GM12878 (cell line): ENCODE results near the gene ZFTA. TPM values are rescaled to one million over a fixed set of nuclear protein-coding genes. Genes with fewer than 3 reads are reported as not detected.

Experiments used
- ATF7 ChIP-seq: fragments of 450-650 bp; IDR thresholded peaks from 2 replicates; pipeline ENCODE4 v1.6.1; 2016; ENCODE audit warnings: low read depth, mild to moderate bottlenecking
- CHD4 ChIP-seq: fragments of 200-600 bp; sonication (generic); IDR thresholded peaks from 2 replicates; pipeline ENCODE4 v1.6.1; 2016; ENCODE audit warnings: mild to moderate bottlenecking
- CREB1 ChIP-seq: IDR thresholded peaks from 2 replicates; pipeline ENCODE4 v1.6.1; 2012; ENCODE audit warnings: low read depth, mild to moderate bottlenecking, inconsistent platforms
- DPF2 ChIP-seq: fragments of 450-650 bp; IDR thresholded peaks from 2 replicates; pipeline ENCODE4 v1.6.1; 2017; ENCODE audit warnings: mild to moderate bottlenecking
- E4F1 ChIP-seq: fragments of 450-650 bp; IDR thresholded peaks from 2 replicates; pipeline ENCODE4 v1.6.1; 2018; ENCODE audit warnings: borderline replicate concordance, mild to moderate bottlenecking; ENCODE audit not compliant: partially characterized antibody
- EGR1 ChIP-seq, 2 experiments: IDR thresholded peaks; 1 replicate in 1 of 2; 2 replicates in 1 of 2; pipeline ENCODE4 v1.6.1; 2011 to 2012; ENCODE audit warnings: low read depth in 2 of 2, low read length in 2 of 2, borderline replicate concordance in 1 of 2, mild to moderate bottlenecking in 1 of 2, moderate library complexity in 1 of 2
- HCFC1 ChIP-seq: fragments of 150-350 bp; IDR thresholded peaks from 2 replicates; pipeline ENCODE4 v1.6.1; 2014; ENCODE audit warnings: low read length
- HDAC2 ChIP-seq: fragments of 200-600 bp; sonication (generic); IDR thresholded peaks from 2 replicates; pipeline ENCODE4 v1.6.1; 2017
- IKZF1 ChIP-seq: fragments of 450-650 bp; conservative IDR thresholded peaks from 2 replicates; pipeline ENCODE4 v1.6.1; 2017; ENCODE audit warnings: antibody characterized with exemption, mild to moderate bottlenecking
- LARP7 ChIP-seq: fragments of 450-650 bp; IDR thresholded peaks from 2 replicates; pipeline ENCODE4 v1.6.1; 2017; ENCODE audit warnings: mild to moderate bottlenecking
- MYB ChIP-seq: fragments of 150-350 bp; IDR thresholded peaks from 2 replicates; pipeline ENCODE4 v1.6.1; 2014; ENCODE audit warnings: mild to moderate bottlenecking, low read depth, low read length, borderline replicate concordance
- MYC ChIP-seq: IDR thresholded peaks from 2 replicates; pipeline ENCODE4 v1.6.1; 2011; ENCODE audit warnings: mild to moderate bottlenecking, low read length, moderate library complexity, inconsistent platforms; ENCODE audit not compliant: insufficient read depth, insufficient replicate concordance, insufficient read length, severe bottlenecking
- NRF1 ChIP-seq: conservative IDR thresholded peaks from 2 replicates; pipeline ENCODE4 v1.6.1; 2011; ENCODE audit warnings: mild to moderate bottlenecking, low read depth, low read length, improper control_type of control experiment
- SP1 ChIP-seq: IDR thresholded peaks from one replicate; pipeline ENCODE4 v1.6.1; 2011; ENCODE audit warnings: low read depth, low read length
- polyA plus RNA-seq, 11 experiments: library from polyadenylated mRNA; depleted of rRNA in 4 of 11; unstranded in 6 of 11; stranded (reverse) in 5 of 11; fragments of >200 nt; fragmentation: Nextera tagmentation in 4 of 11; fragmentation: Illumina TruSeq in 1 of 11; extraction: Ambion mirVana in 4 of 11; extraction: Trizol in 1 of 11; gene quantifications; 1 replicate in 1 of 11; 2 replicates in 10 of 11; pipeline versions ENCODE4 v1.2.1 to v1.2.3, GENCODE V29; 2011 to 2016; ENCODE audit warnings: inconsistent platforms in 2 of 11, missing spikeins in 2 of 11, low read depth in 1 of 11
- total RNA-seq, 4 experiments: library from RNA; depleted of rRNA in 3 of 4; stranded (reverse); fragments of >200 nt in 3 of 4; fragmentation: Illumina TruSeq in 1 of 4; extraction: Trizol in 1 of 4; gene quantifications; 2 replicates each; pipeline versions ENCODE4 v1.2.1 to v1.2.3, GENCODE V29; 2013 to 2021

ZFTA gene
- total and polyA plus RNA-seq, 10 of the 15 experiments (the other 5 are each of a cell fraction or from before 2014, with no cell fraction given), result 0.39 to 7.9 (median 2.2) TPM

DNA sequence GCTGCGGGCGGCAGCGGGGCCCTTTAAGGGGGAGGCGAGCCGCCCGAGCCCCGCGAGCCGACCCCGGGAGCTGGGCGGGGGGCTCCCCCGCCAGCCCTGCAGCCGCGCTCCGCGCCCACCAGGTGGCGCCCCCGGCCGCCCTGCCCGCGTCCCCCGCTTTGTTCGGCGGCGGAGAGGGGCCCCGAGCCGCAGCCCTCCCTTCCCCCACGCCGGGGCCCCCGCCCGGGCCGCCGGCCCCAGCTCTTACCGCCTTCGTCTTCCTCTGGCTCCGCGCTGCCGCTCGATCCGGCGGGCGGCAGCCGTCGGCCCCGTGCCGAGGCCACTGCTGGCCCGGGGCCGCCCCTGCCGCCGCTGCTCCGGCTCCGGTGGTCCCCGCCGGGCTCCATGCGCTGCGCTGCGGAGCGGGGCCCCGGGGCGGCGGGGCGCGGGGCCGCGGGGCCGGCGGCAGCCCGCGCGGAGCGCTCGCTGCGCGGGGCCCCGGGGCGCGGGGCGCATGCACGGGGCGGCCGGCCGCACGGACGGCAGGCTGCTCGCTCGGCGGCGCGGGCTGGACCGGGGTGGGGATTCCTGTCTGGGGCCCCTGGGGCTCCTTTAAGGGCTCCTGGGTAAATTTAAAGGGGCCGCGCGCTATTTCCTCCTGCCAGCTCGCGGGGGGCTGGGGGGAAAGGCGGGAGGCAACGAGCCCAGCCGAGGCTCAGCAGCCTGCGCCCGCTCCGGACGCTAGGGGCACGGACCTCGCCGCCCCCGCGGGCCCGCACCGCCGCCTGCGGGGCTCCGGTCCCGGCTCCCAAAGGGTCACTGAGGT is at the start of gene ZFTA (continued):
- TF ChIP-seq E4F1 (no peak), NRF1 (no peak), ATF7 (no peak), IKZF1 (peak; percentile 61; the same call in 1 of the 2 replicates), HDAC2 (no peak), CHD4 (no peak), EGR1 (IDR thresholded peaks at IDR 0.05; ENCODE audit: borderline replicate concordance in 1 of 2, low read depth in 2 of 2, low read length in 2 of 2) (peak in 1 of 2 experiments; percentile 36; a peak in 1 of 3 replicates), LARP7 (peak; percentile 82), SP1 (peak; percentile 46), CREB1 (no peak), HCFC1 (no peak), MYB (no peak), MYC (no peak), DPF2 (peak; percentile 44; the same call in 1 of the 2 replicates)
